Stimulated activated naive CD4-positive, alpha-beta T cell treated with Interleukin-2 at 50 U/mL for 16 hours (primary cell): ENCODE measurements around the gene GPER1.
"Not testable (repeated sequence)": the region's sequence is repeated elsewhere in the genome, so short reads cannot be mapped to it uniquely, and the experiment has no call there.

Experiments
- DNase-seq: peaks from one replicate; lab custom pipeline; 2025; lab: John Stamatoyannopoulos, UW

The GPER1 gene

DNA sequence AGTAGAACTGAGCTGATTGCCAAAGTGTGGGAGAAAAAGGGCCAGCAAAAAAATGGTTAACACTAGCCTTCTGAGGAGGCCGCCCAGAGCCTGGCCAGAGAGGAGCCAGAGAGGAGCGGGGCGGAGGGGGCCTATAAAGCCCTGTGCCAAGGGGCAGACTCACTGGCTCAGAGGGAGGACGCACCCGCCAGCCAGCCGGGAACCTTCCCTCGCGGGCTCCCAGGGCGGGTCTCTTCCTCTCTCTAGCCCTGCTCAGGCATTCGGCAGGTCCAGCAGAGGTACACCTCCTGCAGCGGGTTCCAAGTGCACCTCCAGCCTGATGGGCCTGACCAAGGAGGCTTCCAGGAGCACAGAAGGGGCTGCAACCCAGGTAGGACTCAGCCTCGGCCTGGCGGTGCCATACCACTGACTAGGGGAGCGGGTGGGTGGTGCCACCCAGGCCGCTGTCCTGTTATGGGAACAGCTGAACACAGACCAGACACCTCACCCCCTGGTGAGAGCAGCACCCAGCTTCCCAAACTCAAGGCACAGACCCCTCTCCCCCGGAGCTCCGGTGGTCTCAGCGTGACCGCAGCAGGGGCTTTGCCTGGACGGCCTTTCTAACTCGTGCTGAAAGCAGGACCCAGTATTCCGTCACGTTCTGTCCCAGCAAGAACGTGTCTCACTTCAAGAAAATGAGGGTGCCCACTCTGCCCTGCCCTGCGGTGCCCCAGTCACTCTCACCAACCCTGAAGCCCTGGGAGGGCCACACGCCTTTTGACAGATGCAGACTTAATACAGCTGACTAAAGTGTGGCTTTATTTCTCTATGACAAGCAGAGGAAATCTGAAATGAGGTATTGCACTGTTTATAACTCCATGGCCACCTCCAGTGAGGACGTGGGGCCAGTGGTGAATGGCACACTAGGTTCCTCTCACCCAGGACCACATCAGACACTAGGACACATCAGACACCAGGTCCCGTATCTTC lies at the start of gene GPER1:
GPER1 (plus strand) TSS at position 162 of the 969 bp plus-strand sequence. CDS start 3,616 bp downstream, outside the sequence.
- no peak for DNase-seq

DNA sequence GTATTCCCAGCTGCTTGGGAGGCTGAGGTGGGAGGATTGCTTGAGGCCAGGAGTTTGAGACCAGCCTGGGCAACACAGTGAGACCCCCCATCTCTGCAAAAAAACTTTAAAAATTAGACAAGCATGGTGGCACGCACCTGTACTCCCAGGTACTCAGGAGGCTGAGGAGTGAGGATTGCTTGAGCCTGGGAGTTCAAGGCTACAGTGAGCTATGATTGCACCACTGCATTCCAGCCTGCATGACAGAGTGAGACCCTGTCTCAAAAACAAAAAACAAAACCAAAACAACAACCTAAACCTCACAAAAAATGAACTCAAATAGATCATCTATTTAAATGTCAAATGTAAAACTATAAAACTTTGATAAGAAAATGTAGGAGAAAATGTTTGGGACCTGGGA lies 47.7 kb upstream of the GPER1 start:
- not testable (repeated sequence) for DNase-seq

DNA sequence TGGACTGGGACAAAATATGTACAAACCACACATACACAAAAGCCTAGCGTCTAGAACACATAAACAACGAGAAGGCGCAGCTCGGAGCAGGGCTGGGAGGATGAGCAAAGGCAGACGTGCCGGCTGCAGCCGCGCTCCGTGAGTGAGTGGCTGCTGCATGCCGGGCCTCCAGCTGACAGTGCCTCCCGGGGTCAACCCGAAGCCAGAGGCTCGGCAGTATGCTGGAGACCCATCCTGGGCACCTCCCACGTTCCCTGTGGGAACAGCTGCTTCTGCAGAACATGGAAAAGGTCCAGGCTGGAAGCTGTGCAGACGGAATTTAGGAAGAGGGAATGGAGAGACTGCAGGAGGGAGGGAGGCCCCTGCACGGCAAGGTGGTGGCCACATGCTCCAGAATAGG lies 47.1 kb upstream of the GPER1 start:
- no peak for DNase-seq

DNA sequence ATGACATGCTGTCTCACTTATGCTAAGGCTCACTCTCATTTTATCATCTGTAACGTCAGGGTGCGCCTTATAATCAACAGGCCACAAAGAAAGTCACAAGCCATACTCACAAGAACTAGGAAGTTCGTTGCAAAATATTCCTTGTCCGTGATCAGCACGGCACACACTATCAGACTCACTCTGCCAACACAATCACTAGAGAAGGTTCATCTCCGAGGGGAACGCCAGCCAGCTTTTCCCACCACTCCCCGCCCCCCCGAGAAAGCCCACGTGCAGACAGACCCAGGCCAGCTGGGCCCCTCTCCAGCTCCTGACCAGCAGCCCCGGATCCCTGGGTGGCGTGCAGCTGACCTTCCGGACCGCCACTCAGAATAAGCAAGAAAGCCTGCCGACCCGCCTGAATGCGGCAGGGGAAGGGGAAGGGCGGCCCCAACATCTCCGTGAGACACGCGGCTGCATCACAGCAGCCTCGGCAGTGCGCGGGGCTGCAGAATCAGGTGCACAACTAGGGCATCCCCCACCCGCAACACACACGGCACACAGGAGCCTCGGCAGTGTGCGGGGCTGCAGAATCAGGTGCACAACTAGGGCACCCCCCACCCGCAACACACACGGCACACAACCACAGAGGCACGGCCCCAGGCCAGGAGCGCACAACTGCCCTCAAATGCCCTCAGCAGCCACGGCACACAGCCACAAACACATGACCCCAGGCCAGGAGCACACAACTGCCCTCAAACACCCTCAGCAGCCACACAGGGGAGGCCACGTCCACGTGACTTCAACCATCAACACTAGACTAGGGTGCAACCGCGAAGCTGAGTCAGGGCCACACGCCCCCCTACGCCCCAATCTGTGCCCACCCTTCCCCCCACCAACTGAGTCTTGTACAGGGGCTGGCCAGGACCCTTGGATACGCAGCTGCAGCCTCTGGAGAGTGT lies 46.1 kb upstream of the GPER1 start:
- no peak for DNase-seq

DNA sequence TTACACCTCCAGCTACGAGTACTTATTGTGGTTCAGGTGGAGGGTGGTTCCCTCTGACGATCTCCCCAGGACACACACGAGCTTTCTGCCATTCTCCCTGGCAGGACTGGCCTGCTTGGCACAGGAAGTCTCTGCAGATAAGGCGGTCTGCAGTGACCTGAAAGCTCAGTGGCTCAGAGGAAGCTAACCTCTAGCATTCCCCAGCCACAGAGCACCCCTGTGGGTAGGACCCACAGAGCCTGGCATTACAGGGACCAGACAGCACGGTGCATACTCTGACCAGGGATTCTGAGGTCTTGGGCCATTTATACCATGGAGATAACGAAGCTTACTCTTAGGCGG lies 45.5 kb upstream of the GPER1 start:
- DNase-seq: no peak

DNA sequence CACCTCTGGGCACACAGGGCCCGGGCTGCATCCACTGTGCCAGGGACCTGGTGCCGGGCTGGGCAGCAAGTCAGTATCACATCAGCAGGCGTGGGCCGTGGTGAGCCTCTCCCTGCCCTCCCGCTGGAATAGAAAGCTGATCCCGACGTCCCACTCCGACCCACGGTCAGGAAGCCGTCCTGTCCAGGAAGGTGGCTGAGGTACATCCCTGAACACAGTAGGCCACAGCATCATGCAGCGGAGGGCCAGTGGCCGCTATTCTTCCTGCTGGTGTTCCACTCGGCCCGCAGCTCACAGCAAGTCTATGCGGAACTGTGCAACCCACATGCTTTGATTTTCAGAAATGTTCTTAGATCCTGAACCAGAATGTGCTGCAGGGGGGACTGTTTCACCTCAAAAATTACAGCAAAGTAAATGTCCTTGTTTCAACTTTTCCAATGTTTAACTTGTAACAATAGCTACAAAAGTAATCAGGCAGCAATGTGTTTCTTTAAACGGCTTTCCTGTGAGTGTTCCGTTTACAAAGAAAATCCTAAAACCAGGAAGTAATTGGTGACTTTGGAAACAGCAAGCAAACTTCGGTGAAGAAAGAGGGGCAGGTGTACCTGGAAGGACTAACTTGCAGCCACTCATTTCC lies 44.2 kb upstream of the GPER1 start:
- no peak for DNase-seq

DNA sequence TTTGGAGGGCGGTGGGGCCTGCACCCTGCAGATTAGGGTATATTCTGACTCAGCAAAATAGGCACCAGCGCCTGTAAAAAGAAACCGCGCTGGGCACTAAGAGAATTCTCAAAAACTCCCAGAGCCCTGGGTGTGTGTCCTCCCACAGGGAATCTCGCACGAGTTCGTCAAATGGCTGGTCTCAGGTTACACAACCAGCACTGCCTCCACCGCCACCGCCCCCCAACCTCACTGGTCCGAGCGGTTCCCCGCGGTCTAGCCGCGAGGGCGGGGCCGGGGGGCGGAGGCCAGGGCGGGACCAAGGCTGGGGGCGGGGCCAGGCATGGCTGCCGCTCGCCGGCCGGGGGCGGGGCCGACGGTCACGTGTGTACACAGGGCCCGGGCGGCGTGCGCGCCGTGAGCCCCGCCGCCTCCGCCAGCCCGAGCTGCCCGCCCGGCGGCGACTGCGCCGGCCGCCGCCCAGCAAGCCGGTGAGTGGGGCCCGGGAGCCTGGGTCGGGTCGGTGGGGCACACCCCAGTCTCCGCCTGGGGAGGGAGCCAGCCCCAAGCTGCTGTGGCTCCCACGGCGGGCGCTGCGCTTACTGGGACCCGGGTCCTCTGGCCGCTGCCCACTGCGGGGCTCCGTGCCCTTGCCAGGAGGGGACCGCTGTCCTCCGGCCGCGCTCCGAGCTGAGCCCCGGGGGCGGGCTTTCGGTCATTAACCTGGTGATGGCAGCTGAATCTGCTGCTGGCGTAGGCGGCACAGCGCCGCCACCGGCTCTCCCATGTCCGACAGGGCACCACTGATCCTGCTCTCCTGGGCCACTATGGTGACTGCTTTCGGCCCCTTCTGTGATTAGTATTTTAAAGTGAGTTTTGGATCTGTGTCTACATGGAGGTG lies 43.5 kb upstream of the GPER1 start, which contains the start of gene GPR146:
GPR146 (plus strand) TSS at position 358 of the 880 bp plus-strand sequence. CDS start 12,970 bp downstream, outside the sequence.
- DNase-seq: peak; percentile 89

DNA sequence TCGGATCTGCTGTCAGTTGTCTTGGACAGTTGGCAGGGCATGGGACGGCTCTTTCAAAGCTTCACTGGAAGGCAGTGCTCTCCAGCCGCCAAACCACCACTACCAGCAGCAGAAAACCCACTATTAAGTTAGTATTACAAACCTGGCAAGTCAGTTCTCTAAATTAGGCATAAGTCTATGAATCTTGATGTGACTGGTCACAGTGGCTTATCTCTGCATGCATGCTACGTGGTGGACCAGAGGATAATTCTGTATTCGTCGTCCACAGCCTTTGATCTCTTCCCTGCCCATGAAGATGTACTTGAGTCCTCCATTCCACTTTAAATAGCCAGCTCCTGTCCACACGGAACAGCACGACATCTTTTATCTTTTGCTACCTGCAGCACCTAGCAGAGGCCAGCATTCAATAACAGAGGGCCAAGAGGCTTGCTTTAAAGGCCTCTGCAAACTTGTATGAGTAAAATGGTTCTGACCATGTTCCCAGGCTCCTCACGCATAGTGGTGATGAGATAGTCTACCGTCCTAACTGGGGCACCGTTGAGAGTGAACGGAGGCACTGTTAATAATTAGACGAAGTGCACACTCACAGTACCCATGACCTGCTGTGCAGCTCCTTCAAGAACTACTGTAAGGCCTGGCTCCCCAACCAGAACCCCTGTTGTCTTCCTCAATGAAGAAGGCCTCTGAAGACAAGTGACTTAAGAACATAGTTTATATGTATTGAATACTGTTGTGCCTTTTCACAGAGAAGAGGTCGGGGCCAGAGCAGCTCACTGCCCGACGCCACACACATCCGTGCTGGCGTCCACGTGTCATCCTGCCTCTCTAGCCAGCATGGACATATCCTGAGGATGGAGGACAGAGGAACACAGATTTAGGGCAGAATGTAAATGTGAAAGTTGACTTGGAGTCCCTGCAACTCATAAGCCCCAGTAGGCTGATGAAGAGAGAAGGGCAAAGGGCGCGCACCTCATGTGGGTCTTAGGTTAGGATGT lies 42.5 kb upstream of the GPER1 start:
- DNase-seq: no peak

DNA sequence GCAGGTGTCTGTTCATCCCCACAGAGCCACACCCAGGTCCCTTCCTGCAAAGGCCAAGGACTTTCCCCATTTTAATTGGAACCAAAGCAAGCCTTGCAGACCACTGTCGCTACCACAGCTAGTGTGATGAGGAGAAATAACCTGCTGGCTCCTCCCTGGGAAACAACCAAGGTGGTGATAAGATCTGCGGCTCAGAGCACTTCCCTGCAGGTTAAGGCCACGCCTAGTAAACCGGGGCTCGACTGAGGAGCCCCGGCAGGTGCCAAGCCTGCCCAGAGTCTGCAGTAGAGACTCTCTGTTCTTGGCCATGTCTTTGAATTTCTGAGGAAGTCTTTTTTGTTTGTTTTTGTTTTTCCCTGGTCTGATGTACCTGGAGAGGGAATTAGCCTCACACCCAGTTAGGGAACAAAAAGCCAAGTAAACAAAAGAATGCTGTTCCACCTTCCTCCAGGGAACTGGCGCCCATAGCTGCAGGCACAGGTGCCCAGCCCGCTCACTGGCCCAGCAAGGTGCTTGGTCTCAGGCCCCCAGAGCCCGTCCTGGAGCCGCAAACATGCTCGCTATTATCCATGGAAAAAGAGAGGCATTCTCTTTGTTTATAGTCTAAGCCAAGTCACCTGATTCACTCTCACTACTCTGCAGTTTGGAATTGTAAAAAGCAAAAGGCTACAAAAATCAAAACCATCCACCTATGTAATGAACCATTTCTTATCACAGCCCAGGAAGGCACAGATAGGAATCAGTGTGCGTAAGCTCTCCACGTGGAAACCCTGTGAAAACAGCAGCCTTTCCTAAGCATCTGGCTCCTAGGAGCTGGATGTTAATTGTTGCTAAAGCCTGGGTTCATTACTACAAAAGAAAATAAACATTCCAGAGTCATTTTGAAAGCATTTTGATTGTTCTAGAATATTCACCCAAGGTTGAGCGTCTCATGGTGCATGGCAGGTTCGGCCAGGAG lies 40.9 kb upstream of the GPER1 start:
- no peak for DNase-seq

DNA sequence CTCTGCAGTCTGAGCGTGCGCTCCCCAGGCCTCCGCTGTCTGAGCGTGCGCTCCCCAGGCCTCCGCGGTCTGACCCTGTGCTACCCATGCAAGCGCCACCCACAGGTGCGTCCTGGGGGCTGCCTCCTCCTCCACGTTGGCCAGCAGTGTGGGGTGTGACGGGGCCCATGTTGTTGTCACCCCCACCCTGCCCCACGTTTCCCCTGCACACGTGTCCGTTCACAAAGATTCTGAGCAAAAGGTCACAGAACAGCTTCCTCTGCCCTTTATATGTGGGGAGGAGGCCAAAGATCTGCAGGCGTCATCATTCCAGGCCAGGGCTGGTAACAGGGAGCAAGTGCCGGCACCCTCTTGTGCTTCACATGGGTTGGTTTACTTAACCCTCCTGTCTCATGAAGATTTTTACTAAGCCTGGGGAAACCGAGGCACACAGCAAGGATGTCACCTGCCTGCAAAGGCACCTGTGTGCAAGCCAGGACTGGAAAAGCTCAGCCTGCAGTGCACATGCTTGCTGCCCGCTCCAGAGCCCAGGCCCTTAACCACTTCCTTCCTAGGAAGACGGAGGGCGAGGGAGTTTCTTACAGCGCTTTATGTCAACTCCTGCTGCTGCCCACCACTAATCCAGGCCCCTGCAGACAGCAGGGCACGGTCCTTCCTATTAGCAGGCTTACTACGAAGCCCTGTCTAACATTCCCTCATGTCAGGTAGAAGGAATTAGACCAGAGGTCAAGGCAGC lies 38.7 kb upstream of the GPER1 start:
- DNase-seq: no peak

DNA sequence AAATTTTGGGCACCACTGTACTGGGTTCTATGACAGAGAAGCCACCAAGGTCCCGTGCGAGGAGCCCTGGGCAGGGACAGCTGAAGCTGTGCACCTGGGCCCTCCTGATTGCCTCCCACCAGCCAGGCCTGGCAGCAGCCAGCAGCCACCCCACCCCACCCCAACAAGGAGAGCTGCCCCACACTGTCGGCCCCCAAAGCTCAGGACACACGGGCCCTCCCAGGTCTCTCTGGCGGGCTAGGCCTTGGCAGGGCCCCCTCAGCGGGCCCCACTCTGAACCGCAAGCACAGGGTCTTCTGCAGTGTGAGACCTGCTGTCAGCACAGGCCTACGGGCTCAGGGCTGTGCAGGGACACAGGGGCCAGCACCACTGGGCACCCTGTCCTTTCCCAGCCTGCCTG lies 38.1 kb upstream of the GPER1 start:
- DNase-seq: no peak

DNA sequence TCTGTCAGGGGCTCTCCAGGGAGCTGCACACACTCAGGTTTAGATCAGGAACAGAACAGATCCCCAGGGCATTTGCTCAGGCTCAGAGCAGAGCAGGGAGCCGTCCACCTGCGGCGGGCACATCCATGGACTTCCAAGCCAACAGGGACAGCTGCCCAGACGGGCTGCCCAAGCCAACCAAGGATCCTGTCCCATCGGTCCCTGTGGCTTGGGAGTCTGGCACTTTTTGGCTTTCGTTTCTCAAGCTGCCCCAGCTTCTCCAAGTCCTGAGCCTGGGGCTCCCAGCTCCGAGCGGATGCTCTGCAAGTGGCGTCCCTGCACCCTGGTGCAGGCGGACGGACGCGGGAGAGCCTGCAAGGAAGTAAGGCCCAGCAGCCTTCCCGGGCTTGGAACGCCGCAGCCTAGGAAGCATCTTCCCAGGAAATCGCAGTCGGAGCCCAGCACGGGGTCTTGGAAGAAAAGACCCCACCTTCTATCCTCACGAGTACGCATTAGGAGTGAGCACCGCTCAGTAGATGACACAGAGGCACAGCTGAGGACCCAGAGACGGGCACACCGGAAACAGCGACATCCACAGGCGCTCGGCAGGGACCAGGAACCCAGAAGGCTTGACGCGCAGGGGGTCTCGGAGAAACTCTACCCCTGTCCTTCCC lies 37.5 kb upstream of the GPER1 start:
- DNase-seq: no peak

DNA sequence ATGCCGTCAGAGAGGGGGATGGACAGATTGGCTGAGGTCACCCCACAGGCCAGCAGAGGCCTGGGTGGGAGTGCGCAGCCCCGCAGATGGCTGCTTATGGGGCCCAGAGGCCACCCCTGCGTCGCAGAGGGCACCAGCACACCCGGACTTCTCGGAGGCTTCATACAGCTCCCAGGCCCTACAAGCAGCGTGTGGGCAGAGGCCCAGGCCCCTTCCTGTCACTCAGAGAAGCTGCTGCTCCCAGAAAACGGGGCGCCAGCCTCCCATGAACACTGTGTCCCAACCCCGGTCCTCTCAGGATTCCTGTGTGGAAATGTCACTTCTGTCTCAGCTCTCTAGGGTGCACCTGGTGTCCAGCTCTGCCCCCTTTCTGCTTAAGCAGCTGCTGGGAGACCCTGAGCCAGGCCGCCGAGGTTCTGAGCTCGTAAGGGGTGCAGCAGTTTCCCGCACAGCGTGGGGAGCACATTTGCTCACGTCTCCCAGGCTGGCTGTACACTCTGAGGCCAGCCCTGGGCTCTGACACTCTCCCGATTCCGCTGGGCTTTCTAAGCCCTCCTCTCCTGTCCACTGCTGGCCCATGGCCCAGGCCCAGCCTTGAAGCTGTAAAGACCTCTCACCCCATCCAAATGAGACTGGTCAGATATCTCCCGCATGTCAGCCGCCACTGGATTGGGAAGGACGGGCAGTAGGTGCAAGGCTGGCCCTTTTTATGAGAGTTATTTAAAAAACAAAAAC lies 36.8 kb upstream of the GPER1 start:
- no peak for DNase-seq

DNA sequence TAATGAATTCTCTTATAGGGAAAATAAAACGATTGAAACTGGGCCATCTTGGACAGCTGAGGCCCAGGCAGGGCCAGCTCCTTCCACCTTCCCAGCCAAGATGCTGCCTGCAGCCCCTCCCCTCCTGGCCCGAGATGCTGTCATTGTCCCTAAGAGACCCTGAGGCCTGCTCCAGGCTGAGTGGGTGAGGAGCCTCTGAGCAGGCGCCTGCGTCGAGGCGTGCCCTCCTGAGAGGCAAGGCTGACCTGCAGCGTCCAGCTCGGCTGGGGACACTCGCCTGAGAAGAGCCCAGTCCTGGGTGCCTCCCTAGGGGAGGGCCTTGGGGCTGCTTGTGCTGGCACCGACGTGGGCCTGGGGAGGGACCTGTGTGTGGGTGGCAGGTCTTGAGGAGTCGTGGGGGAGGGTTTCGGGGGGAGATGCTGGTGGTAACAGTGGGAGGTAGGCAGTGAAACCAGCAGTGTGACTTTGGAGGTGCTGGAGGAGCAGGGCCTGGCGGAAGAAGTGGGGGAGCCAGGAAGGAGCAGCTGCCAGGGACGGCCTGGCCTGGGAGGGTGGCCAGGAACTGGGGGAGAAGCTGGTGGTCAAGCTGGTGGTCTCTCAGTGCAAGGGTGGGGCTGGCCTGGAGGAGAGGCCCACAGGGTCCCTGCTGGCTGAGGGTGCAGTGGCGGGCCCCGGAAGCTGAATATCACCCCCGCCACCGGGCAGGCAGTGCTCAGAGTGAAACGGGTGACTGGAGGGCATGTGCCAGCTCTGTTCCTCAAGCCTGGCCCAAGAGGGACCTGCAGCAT lies 35.7 kb upstream of the GPER1 start:
- DNase-seq: no peak

DNA sequence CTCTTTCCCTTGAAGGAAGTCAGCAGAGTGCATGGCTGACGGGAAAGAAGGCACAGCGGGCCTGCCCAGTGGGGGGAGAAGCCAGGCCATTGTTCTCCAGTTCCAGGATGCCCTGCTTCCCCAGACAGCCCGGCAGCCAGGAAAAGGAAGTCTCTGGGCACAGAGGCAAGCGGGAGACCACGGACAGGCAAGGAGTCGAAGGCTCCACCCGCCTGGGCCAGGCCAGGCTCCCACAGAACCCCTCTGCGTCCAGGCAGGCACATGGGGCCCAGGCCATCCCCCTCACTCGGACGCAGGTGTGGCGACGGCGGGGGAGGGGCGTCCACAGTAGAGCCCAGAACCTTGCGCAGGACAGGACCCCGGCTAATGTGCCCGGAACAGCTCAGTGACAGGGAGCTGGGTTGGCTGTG lies 34.9 kb upstream of the GPER1 start:
- no peak for DNase-seq

DNA sequence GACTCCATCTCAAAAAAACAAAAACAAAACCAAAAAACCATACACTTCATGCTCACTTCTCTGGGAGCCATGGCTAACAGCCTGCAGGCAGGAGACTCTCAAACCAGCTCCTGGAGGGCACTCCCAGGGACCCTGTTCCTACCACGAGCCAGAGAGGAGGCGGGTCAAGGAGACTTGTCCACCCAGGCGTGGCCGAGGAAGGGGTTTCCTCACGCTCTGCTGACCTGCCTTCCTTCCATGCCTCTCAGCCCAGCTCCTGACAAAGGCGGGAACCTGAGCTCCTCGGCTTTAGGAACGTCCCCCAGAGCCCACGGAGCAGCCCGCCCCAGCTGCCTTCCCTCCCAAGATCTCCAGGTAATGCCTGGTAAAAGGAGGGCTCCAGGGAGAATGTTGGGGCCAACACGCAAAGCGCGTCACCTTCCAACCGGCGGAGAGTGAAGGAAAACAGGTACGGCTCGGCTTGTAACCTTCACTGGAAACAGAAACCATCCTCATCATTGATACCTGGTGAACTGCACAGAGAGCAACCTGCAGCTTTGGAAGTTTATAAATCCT lies 34.0 kb upstream of the GPER1 start:
- no peak for DNase-seq
